ENCODE results near the gene DNAH7. TPM values are rescaled to one million over a fixed set of nuclear protein-coding genes. Genes with fewer than 3 reads are reported as not detected.
"Not testable (repeated sequence)": the region's sequence is repeated elsewhere in the genome, so short reads cannot be mapped to it uniquely, and the experiment has no call there.

The DNAH7 gene
- total RNA-seq, 6 experiments from 2014 or later: 0.12 to 0.35 (median 0.26) TPM

DNA sequence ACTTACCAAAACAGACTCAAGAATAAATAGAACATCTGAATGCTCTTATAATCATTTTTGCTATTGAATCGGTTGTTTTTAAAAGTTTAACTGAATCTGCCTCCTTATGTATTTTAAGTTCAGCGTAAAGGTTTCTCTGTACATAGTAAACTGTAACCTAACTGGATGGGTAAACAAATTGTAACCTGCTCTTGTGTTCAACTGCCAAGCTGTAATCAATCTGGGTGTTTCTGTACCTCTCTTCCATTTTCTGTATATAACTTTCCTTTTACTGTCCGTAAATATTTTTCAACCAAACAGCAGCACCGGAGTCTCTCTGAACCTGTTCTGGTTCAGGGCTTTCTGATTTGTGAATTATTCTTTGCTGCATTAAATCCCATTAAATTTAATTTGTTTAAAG lies 27.6 kb upstream of the DNAH7 start:
- Histone ChIP-seq H3K27ac (no peak overlapping the region), H3K36me3 (no peaks in the 10 kb centered on the region), H3K9me3 (no peaks in the 10 kb centered on the region), H3K4me1 (no peaks in the 10 kb centered on the region), H3K27me3 (no peaks in the 10 kb centered on the region), H3K4me3 (no peak overlapping the region)
- DNase-seq (no peak), ATAC-seq (no peak)
- intact Hi-C loops (cut with DNase I): no loop called here
- WGBS (ENCODE audit: insufficient coverage, low coverage, low lambda C conversion rate, missing lambda C conversion rate): 53% methylated on average over 4 of the region's 4 CpGs
- TF ChIP-seq CTCF (IDR thresholded peaks at IDR 0.05): no peak
- no peak for TF ChIP-seq POLR2A (IDR thresholded peaks at IDR 0.05)

DNA sequence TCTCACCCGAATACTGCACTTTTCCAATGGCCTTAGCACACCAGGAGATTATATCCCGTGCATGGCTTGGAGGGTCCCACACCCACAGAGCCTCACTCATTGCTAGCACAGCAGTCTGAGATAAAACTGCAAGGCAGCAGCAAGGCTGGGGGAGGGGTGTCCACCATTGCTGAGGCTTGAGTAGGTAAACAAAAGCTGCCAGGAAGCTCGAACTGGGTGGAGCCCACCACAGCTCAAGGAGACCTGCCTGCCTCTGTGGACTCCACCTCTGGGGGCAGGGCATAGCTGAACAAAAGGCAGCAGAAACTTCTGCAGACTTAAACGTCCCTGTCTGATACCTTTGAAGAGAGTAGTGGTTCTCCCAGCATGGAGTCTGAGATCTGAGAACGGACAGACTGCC lies 20.8 kb upstream of the DNAH7 start:
- WGBS (ENCODE audit: insufficient coverage, low coverage, low lambda C conversion rate, missing lambda C conversion rate): 30% methylated on average over 2 of the region's 5 CpGs

DNA sequence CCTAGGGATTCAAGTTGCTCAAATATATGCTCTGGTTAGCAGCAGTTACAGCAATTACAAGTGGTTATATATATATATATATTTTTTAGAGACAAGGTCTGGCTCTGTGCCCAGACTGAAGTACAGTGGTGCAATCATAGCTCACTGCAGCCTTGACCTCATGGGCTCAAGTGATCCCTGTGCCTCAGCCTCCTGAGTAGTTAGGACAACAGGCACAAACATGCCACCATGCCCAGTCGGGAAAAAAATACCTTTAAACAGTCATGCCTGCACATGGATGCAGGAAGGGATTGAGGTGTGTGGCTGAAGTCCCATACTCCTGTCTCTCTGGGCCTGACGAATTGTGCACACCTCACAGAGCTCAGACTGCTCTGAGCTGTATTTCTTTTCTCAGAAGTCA lies 19.6 kb upstream of the DNAH7 start:
- 0% methylated on average over 1 of the region's 2 CpGs for WGBS (ENCODE audit: insufficient coverage, low coverage, low lambda C conversion rate, missing lambda C conversion rate)
- Histone ChIP-seq H3K27me3 (no peaks in the 10 kb centered on the region), H3K4me1 (no peaks in the 10 kb centered on the region), H3K4me3 (no peak overlapping the region), H3K9me3 (no peaks in the 10 kb centered on the region), H3K27ac (no peak overlapping the region), H3K36me3 (no peaks in the 10 kb centered on the region)
- intact Hi-C loops (cut with DNase I): no loop called here
- ATAC-seq (peak in 2 of 4 donors; percentile 47 to 62), DNase-seq (no peak)
- TF ChIP-seq POLR2A (IDR thresholded peaks at IDR 0.05) (no peak), CTCF (IDR thresholded peaks at IDR 0.05) (no peak)

More for the DNA sequence above, 20.8 kb upstream of the DNAH7 start:
- H3K9me3 ChIP-seq; ATAC-seq; H3K4me3 ChIP-seq; H3K27ac ChIP-seq; H3K36me3 ChIP-seq; DNase-seq; H3K27me3 ChIP-seq; H3K4me1 ChIP-seq; intact Hi-C loops (cut with DNase I): not testable (repeated sequence)

GRCh38 chr2:196086517-196087368 lies 18.1 kb upstream of the DNAH7 start:
- DNase-seq (no peak), ATAC-seq (no peak)
- Histone ChIP-seq H3K27me3 (no peaks in the 10 kb centered on the region), H3K4me3 (no peak overlapping the region), H3K27ac (no peak overlapping the region), H3K36me3 (no peaks in the 10 kb centered on the region), H3K4me1 (no peaks in the 10 kb centered on the region), H3K9me3 (no peaks in the 10 kb centered on the region)
- TF ChIP-seq POLR2A (IDR thresholded peaks at IDR 0.05): no peak
- TF ChIP-seq CTCF (IDR thresholded peaks at IDR 0.05): no peak
- 48% methylated on average over 7 of the region's 7 CpGs for WGBS (ENCODE audit: insufficient coverage, low coverage, low lambda C conversion rate, missing lambda C conversion rate)
- intact Hi-C loops (cut with DNase I): no loop called here

- no peak for ATAC-seq
- Histone ChIP-seq H3K27me3 (no peaks in the 10 kb centered on the region), H3K36me3 (no peaks in the 10 kb centered on the region), H3K27ac (no peak overlapping the region), H3K4me1 (peaks cover 0 to 20% (median 7%) of the 10 kb centered on the region in 4 donors), H3K4me3 (no peak overlapping the region), H3K9me3 (no peaks in the 10 kb centered on the region)
- no CpG with 5 or more reads among the region's 5 CpGs for WGBS (ENCODE audit: insufficient coverage, low coverage, low lambda C conversion rate, missing lambda C conversion rate)
- no peak for DNase-seq
- intact Hi-C loops (cut with DNase I): no loop called here
- TF ChIP-seq CTCF (IDR thresholded peaks at IDR 0.05): no peak
- TF ChIP-seq POLR2A (IDR thresholded peaks at IDR 0.05): no peak
These were observed 15.0 kb upstream of the DNAH7 start for GRCh38 chr2:196083601-196084000.
